HUES48 (cell line): ENCODE measurements around the gene CSNK1A1.

ENCODE experiments used
- H3K27ac ChIP-seq: one replicate; pipeline ENCODE4 v1.7.0; 2013; ENCODE audit warnings: low read depth, low read length, inconsistent platforms
- H3K27me3 ChIP-seq: 2 replicates; pipeline ENCODE4 v1.6.1; 2013; ENCODE audit warnings: mild to moderate bottlenecking, low read length; ENCODE audit not compliant: control insufficient read depth, insufficient read depth
- H3K36me3 ChIP-seq: 2 replicates; pipeline ENCODE4 v1.6.1; 2013; ENCODE audit warnings: low read length; ENCODE audit not compliant: control insufficient read depth, insufficient read depth
- H3K4me1 ChIP-seq: 2 replicates; pipeline ENCODE4 v1.6.1; 2013; ENCODE audit warnings: mild to moderate bottlenecking, low read length; ENCODE audit not compliant: control insufficient read depth, insufficient read depth
- H3K4me3 ChIP-seq: 2 replicates; pipeline ENCODE4 v1.5.1; 2013; ENCODE audit warnings: mild to moderate bottlenecking, low read depth, low read length
- H3K9ac ChIP-seq: 2 replicates; pipeline ENCODE4 v1.6.1; 2013; ENCODE audit warnings: mild to moderate bottlenecking, low read depth, low read length, moderate library complexity
- H3K9me3 ChIP-seq: 2 replicates; pipeline ENCODE4 v1.6.1; 2013; ENCODE audit warnings: low read length; ENCODE audit not compliant: control insufficient read depth, insufficient read depth

The CSNK1A1 gene

GRCh38 chr5:149503006-149503405 is 48.2 kb downstream of the CSNK1A1 start:
- H3K36me3 ChIP-seq: peaks cover 85% of the 10 kb centered on the region
- no peaks in the 10 kb centered on the region for H3K27me3 ChIP-seq
- H3K9ac ChIP-seq: no peak overlapping the region
- H3K4me3 ChIP-seq: no peak overlapping the region
- no peaks in the 10 kb centered on the region for H3K9me3 ChIP-seq
- H3K4me1 ChIP-seq: peaks cover 21% of the 10 kb centered on the region
- H3K27ac ChIP-seq: no peak overlapping the region

GRCh38 chr5:149500922-149501582 is 50.2 kb downstream of the CSNK1A1 start:
- Histone ChIP-seq H3K9me3 (no peaks in the 10 kb centered on the region), H3K27me3 (no peaks in the 10 kb centered on the region), H3K4me3 (no peak overlapping the region), H3K9ac (no peak overlapping the region), H3K4me1 (peaks cover 38% of the 10 kb centered on the region), H3K27ac (peak overlapping the region; percentile 0), H3K36me3 (peaks cover 82% of the 10 kb centered on the region)

GRCh38 chr5:149498724-149499336 is 52.4 kb downstream of the CSNK1A1 start:
- no peak overlapping the region for H3K9ac ChIP-seq
- no peaks in the 10 kb centered on the region for H3K27me3 ChIP-seq
- peak overlapping the region; percentile 75 for H3K27ac ChIP-seq
- H3K4me3 ChIP-seq: 0 out of 2 replicates have a peak overlapping the region, but pooled peaks have one; percentile 8
- H3K36me3 ChIP-seq: peaks cover 82% of the 10 kb centered on the region
- H3K9me3 ChIP-seq: no peaks in the 10 kb centered on the region
- H3K4me1 ChIP-seq: peaks cover 45% of the 10 kb centered on the region

GRCh38 chr5:149497357-149497756 is 53.9 kb downstream of the CSNK1A1 start:
- peak overlapping the region; percentile 61 for H3K27ac ChIP-seq
- H3K36me3 ChIP-seq: peaks cover 73% of the 10 kb centered on the region

GRCh38 chr5:149496917-149497316 is 54.3 kb downstream of the CSNK1A1 start:
- peak overlapping the region; percentile 59 for H3K27ac ChIP-seq
- H3K4me1 ChIP-seq: peaks cover 51% of the 10 kb centered on the region
- H3K36me3 ChIP-seq: peaks cover 69% of the 10 kb centered on the region
- no peaks in the 10 kb centered on the region for H3K9me3 ChIP-seq
- no peak overlapping the region for H3K4me3 ChIP-seq
- no peak overlapping the region for H3K9ac ChIP-seq
- H3K27me3 ChIP-seq: no peaks in the 10 kb centered on the region

More at GRCh38 chr5:149497357-149497756, 53.9 kb downstream of the CSNK1A1 start:
- Histone ChIP-seq H3K27me3 (no peaks in the 10 kb centered on the region), H3K9ac (no peak overlapping the region), H3K4me3 (no peak overlapping the region), H3K9me3 (no peaks in the 10 kb centered on the region), H3K4me1 (peaks cover 48% of the 10 kb centered on the region)

- no peak overlapping the region for H3K27ac ChIP-seq
- H3K27me3 ChIP-seq: no peaks in the 10 kb centered on the region
- no peaks in the 10 kb centered on the region for H3K9me3 ChIP-seq
- H3K36me3 ChIP-seq: peaks cover 61% of the 10 kb centered on the region
- no peak overlapping the region for H3K9ac ChIP-seq
- no peak overlapping the region for H3K4me3 ChIP-seq
- H3K4me1 ChIP-seq: peaks cover 52% of the 10 kb centered on the region
Measured at GRCh38 chr5:149496166-149496565, 55.1 kb downstream of the CSNK1A1 start.

GRCh38 chr5:149495673-149496072 is 55.6 kb downstream of the CSNK1A1 start:
- Histone ChIP-seq H3K27ac (peak overlapping the region; percentile 20), H3K4me1 (peaks cover 51% of the 10 kb centered on the region), H3K4me3 (no peak overlapping the region), H3K9me3 (no peaks in the 10 kb centered on the region), H3K27me3 (no peaks in the 10 kb centered on the region), H3K9ac (no peak overlapping the region), H3K36me3 (peaks cover 56% of the 10 kb centered on the region)

GRCh38 chr5:149493316-149493715 is 57.9 kb downstream of the CSNK1A1 start:
- no peak overlapping the region for H3K27ac ChIP-seq
- H3K9me3 ChIP-seq: no peaks in the 10 kb centered on the region
- H3K9ac ChIP-seq: no peak overlapping the region
- H3K36me3 ChIP-seq: peaks cover 47% of the 10 kb centered on the region
- no peaks in the 10 kb centered on the region for H3K27me3 ChIP-seq
- H3K4me3 ChIP-seq: no peak overlapping the region
- H3K4me1 ChIP-seq: peaks cover 35% of the 10 kb centered on the region

GRCh38 chr5:149492781-149493180 is 58.5 kb downstream of the CSNK1A1 start:
- Histone ChIP-seq H3K27ac (no peak overlapping the region), H3K36me3 (peaks cover 42% of the 10 kb centered on the region)

GRCh38 chr5:149490599-149491485 is 60.4 kb downstream of the CSNK1A1 start:
- no peak overlapping the region for H3K27ac ChIP-seq
- no peaks in the 10 kb centered on the region for H3K9me3 ChIP-seq
- H3K36me3 ChIP-seq: peaks cover 25% of the 10 kb centered on the region
- H3K4me1 ChIP-seq: peaks cover 16% of the 10 kb centered on the region
- H3K27me3 ChIP-seq: no peaks in the 10 kb centered on the region
- H3K9ac ChIP-seq: no peak overlapping the region
- H3K4me3 ChIP-seq: no peak overlapping the region

More at GRCh38 chr5:149492781-149493180, 58.5 kb downstream of the CSNK1A1 start:
- Histone ChIP-seq H3K4me3 (no peak overlapping the region), H3K4me1 (peaks cover 30% of the 10 kb centered on the region), H3K9ac (no peak overlapping the region), H3K9me3 (no peaks in the 10 kb centered on the region), H3K27me3 (no peaks in the 10 kb centered on the region)
